GM18520 (cell line): ENCODE measurements around the gene NCR3LG1.

Experiments used
- ATAC-seq: cut with Tn5 transposase; IDR thresholded peaks from one replicate; pipeline ENCODE4 v1.9.1; 2021; ENCODE audit not compliant: unreplicated experiment

The NCR3LG1 gene

GRCh38 chr11:17351510-17352176, at the start of gene NCR3LG1:
TSS of gene NCR3LG1 (plus strand) at chr11:17351800. CDS start at chr11:17351970, 170 bp downstream.
- ATAC-seq = no peak

DNA sequence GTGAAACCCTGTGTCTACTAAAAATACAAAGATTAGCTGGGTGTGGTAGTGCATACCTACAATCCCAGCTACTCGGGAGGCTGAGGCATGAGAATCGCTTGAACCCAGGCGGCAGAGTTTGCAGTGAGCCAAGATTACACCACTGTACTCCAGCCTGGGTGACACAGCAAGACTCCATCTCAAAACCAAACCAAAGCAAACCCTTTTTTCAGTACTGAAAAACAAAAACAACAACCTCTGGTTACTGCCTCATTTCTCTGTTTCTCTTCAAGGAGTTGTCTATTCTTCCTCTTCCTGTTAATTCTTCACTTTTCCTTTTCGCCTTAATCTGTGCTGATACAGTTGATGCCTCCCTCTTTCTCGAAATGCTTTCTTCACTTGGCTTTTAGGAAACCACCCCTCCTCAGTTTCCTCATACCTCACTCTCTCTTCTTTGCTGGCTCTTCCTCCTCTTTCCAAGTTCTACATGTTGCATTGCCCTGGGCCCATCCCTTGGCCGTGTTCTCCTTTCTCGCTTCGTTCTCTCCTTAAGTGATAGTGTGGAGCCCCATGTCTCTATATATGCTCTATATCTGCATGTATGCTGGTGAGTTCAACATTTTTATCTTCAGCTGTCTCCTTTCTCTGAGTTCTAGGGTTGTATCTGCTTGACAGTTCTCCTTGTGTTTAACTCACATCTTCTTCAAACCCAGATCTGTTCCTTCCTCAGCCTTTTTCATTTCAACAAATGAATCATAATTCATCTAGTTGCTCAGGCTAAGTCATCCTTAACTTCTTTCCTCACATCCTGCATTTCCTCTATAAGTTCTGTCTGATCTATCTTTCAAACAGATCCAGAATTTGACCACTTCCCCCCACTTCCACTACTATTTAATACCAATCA, 38.0 kb upstream of the NCR3LG1 start:
- no peak for ATAC-seq

- ATAC-seq = no peak
Observed at GRCh38 chr11:17314232-17314547, 37.4 kb upstream of the NCR3LG1 start.

DNA sequence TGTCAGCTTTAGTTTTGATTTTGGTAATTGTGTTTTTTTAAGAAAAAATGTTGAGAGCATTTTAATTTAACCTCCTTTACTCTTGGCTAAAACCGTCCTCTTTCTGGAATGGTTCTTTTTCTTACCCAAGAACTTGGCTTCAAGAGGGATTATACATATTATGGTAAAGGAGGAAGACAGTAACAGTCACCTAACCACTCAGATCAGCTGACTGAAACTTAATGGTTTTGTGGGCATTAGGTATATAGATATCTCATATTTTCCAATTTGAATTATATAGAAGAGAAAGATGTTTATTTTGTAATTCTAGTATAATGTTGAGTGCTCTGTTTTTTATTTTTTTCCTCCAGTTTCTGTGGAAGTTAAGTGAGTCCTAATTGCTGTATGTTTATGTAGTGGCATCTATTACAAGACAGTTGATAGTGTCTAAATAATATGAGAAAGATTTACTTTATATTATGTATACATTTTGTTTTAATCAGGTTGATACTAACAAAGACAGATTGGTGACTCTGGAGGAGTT, 36.6 kb upstream of the NCR3LG1 start:
- no peak for ATAC-seq

DNA sequence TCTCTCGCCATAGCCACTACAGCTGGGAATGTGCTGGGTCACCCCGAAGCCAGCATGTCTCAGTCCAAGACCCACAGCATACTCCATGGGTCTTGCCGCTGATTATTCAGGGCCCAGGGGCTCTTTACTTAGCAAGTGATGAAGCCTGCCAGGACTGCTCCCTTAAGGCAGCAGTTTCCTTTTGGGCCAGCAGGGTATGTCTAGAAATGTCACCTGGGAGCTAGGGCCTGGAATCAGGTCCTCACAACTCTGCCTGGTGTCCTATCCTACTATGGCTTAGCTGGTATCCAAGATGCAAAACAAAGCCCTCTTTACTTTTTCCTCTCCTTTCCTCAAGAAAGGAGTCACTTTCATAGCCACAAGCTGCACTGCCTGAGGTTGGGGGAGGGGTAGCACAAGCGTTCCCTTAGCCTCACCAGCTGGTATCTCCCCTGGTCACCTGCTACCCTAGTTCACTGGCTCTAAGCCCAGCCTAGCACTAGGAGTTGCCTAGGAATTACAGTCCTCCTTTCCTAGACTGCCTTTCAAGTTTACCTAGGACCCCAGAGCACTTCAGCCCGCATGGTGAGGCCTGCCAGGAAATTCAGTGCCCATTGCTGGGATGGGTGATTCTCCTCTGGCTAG, 22.6 kb upstream of the NCR3LG1 start:
- ATAC-seq = no peak

GRCh38 chr11:17331669-17332068, 19.9 kb upstream of the NCR3LG1 start:
- ATAC-seq = no peak

- no peak for ATAC-seq
Observed at GRCh38 chr11:17333799-17334586, 17.6 kb upstream of the NCR3LG1 start.

- no peak for ATAC-seq
Observed at GRCh38 chr11:17343257-17343656, 8.3 kb upstream of the NCR3LG1 start.

DNA sequence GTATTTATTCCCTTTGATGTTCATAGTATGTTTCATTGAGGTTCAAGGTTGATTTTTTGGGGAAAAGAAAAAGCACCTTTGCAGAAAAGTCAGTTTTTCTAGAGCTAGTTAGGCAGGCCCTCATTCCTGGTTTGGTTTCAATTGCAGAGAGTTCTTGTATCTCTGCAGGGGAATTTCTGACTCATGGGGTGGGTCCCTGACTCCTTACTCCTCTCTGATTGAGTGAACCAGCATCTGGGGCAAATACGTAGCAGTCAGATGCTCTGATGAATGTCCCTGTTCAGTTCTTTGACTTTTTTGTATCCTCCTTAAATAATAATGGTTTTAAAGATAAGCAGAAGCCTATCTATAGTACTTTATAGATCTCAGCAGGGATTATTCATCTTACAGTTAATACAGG, 7.7 kb upstream of the NCR3LG1 start:
- ATAC-seq = no peak

DNA sequence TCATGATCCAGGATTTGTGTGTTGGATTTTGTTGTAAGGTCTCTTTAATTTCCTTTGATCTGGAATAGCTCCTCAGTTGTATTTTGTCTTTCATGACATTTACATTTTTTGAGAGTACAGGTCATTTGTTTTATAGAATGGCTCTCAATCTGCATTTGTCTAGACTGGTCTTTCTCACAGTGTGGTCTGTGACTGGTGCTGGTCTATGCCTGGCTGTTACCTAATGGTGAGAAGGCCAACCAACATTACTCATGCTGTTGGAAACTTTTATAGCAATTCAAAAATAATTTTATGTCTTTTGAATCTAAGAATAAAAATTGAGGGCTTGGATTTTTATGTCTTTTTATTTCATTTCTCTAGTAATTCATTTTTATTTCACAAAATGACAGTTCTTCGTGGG, 3.9 kb upstream of the NCR3LG1 start:
- ATAC-seq = no peak

DNA sequence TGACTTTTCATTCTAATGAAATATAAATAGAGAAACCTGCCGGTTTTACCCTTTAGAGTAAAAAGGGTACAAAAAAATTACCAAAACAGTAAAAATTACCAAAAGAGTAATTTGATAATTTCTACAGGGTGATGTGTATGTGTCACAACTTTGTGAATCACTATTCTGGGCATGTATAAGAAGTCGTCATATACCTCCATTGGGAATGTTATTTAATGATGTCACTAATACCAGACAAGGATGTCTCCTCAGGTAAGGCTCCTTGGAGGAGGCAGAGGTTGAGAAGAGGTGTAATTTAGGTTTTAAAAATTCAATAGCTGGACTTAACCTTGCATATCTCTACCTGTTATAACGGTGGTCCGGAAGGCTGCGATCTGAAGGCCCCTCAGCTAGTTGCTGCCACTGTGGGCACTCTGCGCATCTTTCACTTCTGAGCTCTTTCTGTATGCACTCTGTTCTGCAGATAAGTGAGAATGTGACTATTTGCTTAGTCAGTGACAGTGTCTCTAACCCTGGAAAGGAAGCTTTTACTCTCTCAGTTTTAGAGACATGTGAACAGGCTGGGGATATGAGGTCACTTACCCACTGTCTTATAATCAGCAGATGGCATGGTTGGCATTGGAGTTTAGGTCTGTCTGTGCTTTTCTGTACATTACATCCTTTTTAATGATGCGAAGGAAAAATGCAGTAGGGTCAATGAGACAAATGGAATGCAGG, 987 bp upstream of the NCR3LG1 start:
- ATAC-seq = no peak

DNA sequence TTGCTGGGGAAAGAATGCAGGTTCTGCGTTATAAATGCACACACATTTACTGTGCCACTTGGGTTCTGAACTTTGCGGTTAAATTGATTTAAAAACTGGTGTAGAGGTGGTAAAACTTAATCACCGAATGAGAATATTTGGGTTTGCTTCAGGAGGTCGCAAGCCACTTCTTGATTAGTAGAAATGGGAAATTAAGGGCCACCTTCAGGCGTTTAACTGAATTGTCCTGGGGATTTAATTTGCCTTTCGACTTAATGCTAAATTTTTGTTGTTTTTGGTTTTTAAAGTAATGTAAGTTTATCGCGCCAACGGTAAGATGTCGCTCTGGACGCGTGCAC, 459 bp upstream of the NCR3LG1 start:
- ATAC-seq = no peak

GRCh38 chr11:17352950-17353820, 1.6 kb downstream of the NCR3LG1 start:
- no peak for ATAC-seq

GRCh38 chr11:17353821-17354600, 2.4 kb downstream of the NCR3LG1 start:
- ATAC-seq = no peak

GRCh38 chr11:17354601-17354991, 3.0 kb downstream of the NCR3LG1 start:
- ATAC-seq = no peak

GRCh38 chr11:17366495-17366894, 14.9 kb downstream of the NCR3LG1 start:
- no peak for ATAC-seq

GRCh38 chr11:17368551-17368950, 17.0 kb downstream of the NCR3LG1 start:
- ATAC-seq = no peak

GRCh38 chr11:17369094-17369493, 17.5 kb downstream of the NCR3LG1 start:
- no peak for ATAC-seq
